H9 (cell line): ENCODE data around the gene OGFOD1. TPM values are rescaled to one million over a fixed set of nuclear protein-coding genes. Genes with fewer than 3 reads are reported as not detected.

Experiments used
- DNase-seq: peaks from one replicate; pipeline ENCODE4 v3.0.0-alpha.2; 2017
- H2AFZ ChIP-seq: one replicate; pipeline ENCODE4 v1.6.1; 2013; ENCODE audit warnings: mild to moderate bottlenecking, low read length, control low read depth, moderate library complexity
- H2AK5ac ChIP-seq: 2 replicates; pipeline ENCODE4 v1.6.1; 2013; ENCODE audit warnings: low read length, control low read depth, mixed read lengths; ENCODE audit not compliant: insufficient read length
- H2BK120ac ChIP-seq: one replicate; pipeline ENCODE4 v1.6.1; 2013; ENCODE audit warnings: low read depth, mild to moderate bottlenecking, low read length, control low read depth, inconsistent platforms; ENCODE audit not compliant: poor library complexity, severe bottlenecking
- H2BK12ac ChIP-seq: 2 replicates; pipeline ENCODE4 v1.6.1; 2013; ENCODE audit warnings: low read length, control low read depth, mixed read lengths, low read depth; ENCODE audit not compliant: insufficient read length
- H2BK15ac ChIP-seq: 2 replicates; pipeline ENCODE4 v1.6.1; 2013; ENCODE audit warnings: low read depth, low read length, control low read depth
- H2BK20ac ChIP-seq: one replicate; pipeline ENCODE4 v1.6.1; 2013; ENCODE audit warnings: low read depth, mild to moderate bottlenecking, low read length, control low read depth, inconsistent platforms; ENCODE audit not compliant: poor library complexity, severe bottlenecking
- H2BK5ac ChIP-seq: 2 replicates; pipeline ENCODE4 v1.6.1; 2013; ENCODE audit warnings: low read length, control low read depth, mixed read lengths; ENCODE audit not compliant: insufficient read length
- H3K14ac ChIP-seq: 2 replicates; pipeline ENCODE4 v1.6.1; 2013; ENCODE audit warnings: low read length, control low read depth; ENCODE audit not compliant: insufficient read depth
- H3K18ac ChIP-seq: 2 replicates; pipeline ENCODE4 v1.6.1; 2013; ENCODE audit warnings: low read depth, mild to moderate bottlenecking, mixed read lengths, low read length, control low read depth; ENCODE audit not compliant: insufficient read length
- H3K23ac ChIP-seq: 2 replicates; pipeline ENCODE4 v1.6.1; 2013; ENCODE audit warnings: low read length, control low read depth, mixed read lengths, low read depth; ENCODE audit not compliant: insufficient read length
- H3K23me2 ChIP-seq: 2 replicates; pipeline ENCODE4 v1.6.1; 2013; ENCODE audit warnings: low read depth, mild to moderate bottlenecking, mixed read lengths, low read length, control low read depth; ENCODE audit not compliant: insufficient read length, poor library complexity, severe bottlenecking
- H3K27ac ChIP-seq: 2 replicates; pipeline ENCODE4 v1.5.1; 2013; ENCODE audit warnings: low read length, control low read depth, mixed read lengths, low read depth; ENCODE audit not compliant: insufficient read length
- H3K27me3 ChIP-seq: 2 replicates; pipeline ENCODE4 v1.6.1; 2013; ENCODE audit warnings: low read length, control low read depth, inconsistent platforms; ENCODE audit not compliant: insufficient read depth
- H3K4ac ChIP-seq: 2 replicates; pipeline ENCODE4 v1.6.1; 2013; ENCODE audit warnings: low read depth, mild to moderate bottlenecking, control low read depth, inconsistent platforms, low read length, moderate library complexity
- H3K4me1 ChIP-seq: 2 replicates; pipeline ENCODE4 v1.6.1; 2013; ENCODE audit warnings: low read length, control low read depth, inconsistent platforms; ENCODE audit not compliant: insufficient read depth
- H3K4me2 ChIP-seq: 2 replicates; pipeline ENCODE4 v1.6.1; 2013; ENCODE audit warnings: low read length, control low read depth, mixed read lengths; ENCODE audit not compliant: insufficient read length, insufficient read depth
- H3K56ac ChIP-seq: 2 replicates; pipeline ENCODE4 v1.6.1; 2013; ENCODE audit warnings: low read depth, mild to moderate bottlenecking, mixed read lengths, low read length, control low read depth; ENCODE audit not compliant: insufficient read length
- H3K79me1 ChIP-seq: 2 replicates; pipeline ENCODE4 v1.6.1; 2013; ENCODE audit warnings: low read depth, mild to moderate bottlenecking, moderate library complexity, low read length, control low read depth, inconsistent platforms; ENCODE audit not compliant: insufficient read depth, poor library complexity, severe bottlenecking
- H3K79me2 ChIP-seq: 2 replicates; pipeline ENCODE4 v1.6.1; 2013; ENCODE audit warnings: low read length, control low read depth, inconsistent platforms; ENCODE audit not compliant: insufficient read depth
- H3K9ac ChIP-seq: 2 replicates; pipeline ENCODE4 v1.6.1; 2013; ENCODE audit warnings: low read length, control low read depth, mixed read lengths; ENCODE audit not compliant: insufficient read length; ENCODE audit errors: extremely low read depth
- H3K9me3 ChIP-seq: one replicate; pipeline ENCODE4 v1.6.1; 2013; ENCODE audit warnings: low read depth, low read length, inconsistent platforms; ENCODE audit not compliant: control insufficient read depth
- H3T11ph ChIP-seq: one replicate; pipeline ENCODE4 v1.6.1; 2013; ENCODE audit warnings: mild to moderate bottlenecking, low read length, control low read depth, inconsistent platforms
- H4K20me1 ChIP-seq: one replicate; pipeline ENCODE4 v1.6.1; 2013; ENCODE audit not compliant: control insufficient read depth, insufficient read length, insufficient read depth
- H4K5ac ChIP-seq: 2 replicates; pipeline ENCODE4 v1.6.1; 2013; ENCODE audit warnings: low read depth, mild to moderate bottlenecking, mixed read lengths, low read length, control low read depth; ENCODE audit not compliant: insufficient read length
- H4K8ac ChIP-seq: replicated peaks from 2 replicates; pipeline ENCODE4 v1.6.1; 2013; ENCODE audit warnings: low read length, control low read depth, mixed read lengths, low read depth; ENCODE audit not compliant: insufficient read length
- H4K91ac ChIP-seq: 2 replicates; pipeline ENCODE4 v1.6.1; 2013; ENCODE audit warnings: low read depth, mild to moderate bottlenecking, moderate library complexity, mixed read lengths, low read length, control low read depth; ENCODE audit not compliant: insufficient read length
- H3K27ac Mint-ChIP-seq, 3 experiments: 2 replicates in 2 of 3; 3 replicates in 1 of 3; pipeline ENCODE4 v1.8.0; 2020 to 2021; ENCODE audit warnings: mixed read lengths in 3 of 3, mild to moderate bottlenecking in 1 of 3, moderate library complexity in 1 of 3
- H3K27me3 Mint-ChIP-seq: 2 replicates; pipeline ENCODE4 v1.8.0; 2021; ENCODE audit warnings: low read depth, mild to moderate bottlenecking, moderate library complexity, mixed read lengths
- H3K36me3 Mint-ChIP-seq, 3 experiments: 2 replicates in 2 of 3; 3 replicates in 1 of 3; pipeline ENCODE4 v1.8.0; 2020 to 2021; ENCODE audit warnings: low read depth in 3 of 3, mixed read lengths in 3 of 3; ENCODE audit not compliant: insufficient read depth in 1 of 3
- H3K4me1 Mint-ChIP-seq, 2 experiments: 2 replicates each; pipeline ENCODE4 v1.8.0; 2020; ENCODE audit warnings: mixed read lengths in 2 of 2
- H3K4me3 Mint-ChIP-seq, 2 experiments: 2 replicates in 1 of 2; 3 replicates in 1 of 2; pipeline ENCODE4 v1.8.0; 2020 to 2021; ENCODE audit warnings: mild to moderate bottlenecking in 2 of 2, mixed read lengths in 2 of 2, moderate library complexity in 1 of 2
- H3K9me3 Mint-ChIP-seq, 2 experiments: 2 replicates in 1 of 2; 3 replicates in 1 of 2; pipeline ENCODE4 v1.8.0; 2020; ENCODE audit warnings: mild to moderate bottlenecking in 2 of 2, mixed read lengths in 2 of 2, moderate library complexity in 1 of 2
- CTCF ChIP-seq: fragments of 200-600 bp; sonication (generic); conservative IDR thresholded peaks from 3 replicates; pipeline ENCODE4 v1.8.0; 2021; ENCODE audit warnings: antibody characterized with exemption, mild to moderate bottlenecking
- WGBS: extraction: QIAGEN DNeasy Blood & Tissue Kit; methylation state at CpG from one replicate; pipeline ENCODE4 v1.1.7; 2013; ENCODE audit warnings: missing lambda C conversion rate, low lambda C conversion rate, mixed read lengths; ENCODE audit not compliant: insufficient read length; ENCODE audit errors: extremely low coverage; 5-methylcytosine and 5-hydroxymethylcytosine counted together
- total RNA-seq: library from RNA; stranded (reverse); gene quantifications from 2 replicates; pipeline ENCODE4 v1.2.1, GENCODE V29; 2021

OGFOD1 gene
- total RNA-seq, 1 experiment from 2014 or later, result 66.5 TPM

GRCh38 chr16:56479469-56479868 is 28.1 kb downstream of the OGFOD1 start:
- no CpG with 5 or more reads among the region's 2 CpGs for WGBS
- H3K27me3 Mint-ChIP-seq, result no peaks in the 10 kb centered on the region
- peaks cover 9 to 44% (median 33%) of the 10 kb centered on the region in 3 experiments; a peak in 6 of 7 replicates for H3K36me3 Mint-ChIP-seq
- H2BK20ac ChIP-seq, result no peak overlapping the region
- H3K4me1 ChIP-seq, result no peaks in the 10 kb centered on the region
- peaks cover 2% of the 10 kb centered on the region for H4K20me1 ChIP-seq
- H3K79me2 ChIP-seq, result no peaks in the 10 kb centered on the region
- H3K4me2 ChIP-seq, result no peak overlapping the region
- H2BK5ac ChIP-seq, result no peak overlapping the region
- no peaks in the 10 kb centered on the region for H3K27me3 ChIP-seq
- H4K91ac ChIP-seq, result no peak overlapping the region
- no peaks in the 10 kb centered on the region for H3K9me3 Mint-ChIP-seq
- H3K9me3 ChIP-seq, result no peaks in the 10 kb centered on the region
- H3K56ac ChIP-seq, result no peak overlapping the region
- TF ChIP-seq CTCF, result no peak
- no peak overlapping the region for H4K8ac ChIP-seq
- H3K27ac ChIP-seq, result no peak overlapping the region
- peak; percentile 30 for DNase-seq
- no peak overlapping the region for H3K18ac ChIP-seq
- no peak overlapping the region for H3K4ac ChIP-seq
- H2BK120ac ChIP-seq, result no peak overlapping the region
- H2AK5ac ChIP-seq, result no peak overlapping the region
- no peak overlapping the region for H2BK15ac ChIP-seq
- no peak overlapping the region for H3K4me3 Mint-ChIP-seq
- H3K9ac ChIP-seq, result no peak overlapping the region
- no peak overlapping the region for H3K23ac ChIP-seq
- H3T11ph ChIP-seq, result no peak overlapping the region
- H3K27ac Mint-ChIP-seq, result peak overlapping the region in 2 of 3 experiments; percentile 11 to 54; a peak in 3 of 7 replicates
- no peak overlapping the region for H3K14ac ChIP-seq
- H3K23me2 ChIP-seq, result no peaks in the 10 kb centered on the region
- no peak overlapping the region for H2AFZ ChIP-seq
- H4K5ac ChIP-seq, result no peak overlapping the region
- no peaks in the 10 kb centered on the region for H3K79me1 ChIP-seq
- H2BK12ac ChIP-seq, result no peak overlapping the region
- H3K4me1 Mint-ChIP-seq, result peaks cover 13 to 15% of the 10 kb centered on the region in 2 experiments
